Measurements from ENCODE around the gene ADGRB3.

DNA sequence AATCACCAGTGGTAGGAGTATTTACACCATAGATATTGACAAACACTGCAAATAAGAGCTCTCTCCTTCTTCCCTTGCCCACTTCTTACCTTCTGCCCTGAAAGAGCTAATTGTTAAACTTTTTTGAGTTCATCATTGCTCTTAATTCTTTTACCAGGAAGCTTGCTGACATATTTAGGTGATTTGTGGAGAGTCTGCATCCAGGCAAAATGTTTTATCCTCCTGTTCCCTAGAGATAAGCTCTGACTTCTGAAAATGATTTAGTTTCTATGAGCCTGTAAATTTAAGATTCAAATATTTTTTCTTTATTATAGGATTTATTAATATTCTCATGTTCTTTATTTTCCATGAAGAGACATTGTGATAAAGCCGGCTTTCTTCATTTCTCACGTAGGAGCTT is 81.5 kb downstream of the ADGRB3 start:
- TF ChIP-seq, protein P1, sequence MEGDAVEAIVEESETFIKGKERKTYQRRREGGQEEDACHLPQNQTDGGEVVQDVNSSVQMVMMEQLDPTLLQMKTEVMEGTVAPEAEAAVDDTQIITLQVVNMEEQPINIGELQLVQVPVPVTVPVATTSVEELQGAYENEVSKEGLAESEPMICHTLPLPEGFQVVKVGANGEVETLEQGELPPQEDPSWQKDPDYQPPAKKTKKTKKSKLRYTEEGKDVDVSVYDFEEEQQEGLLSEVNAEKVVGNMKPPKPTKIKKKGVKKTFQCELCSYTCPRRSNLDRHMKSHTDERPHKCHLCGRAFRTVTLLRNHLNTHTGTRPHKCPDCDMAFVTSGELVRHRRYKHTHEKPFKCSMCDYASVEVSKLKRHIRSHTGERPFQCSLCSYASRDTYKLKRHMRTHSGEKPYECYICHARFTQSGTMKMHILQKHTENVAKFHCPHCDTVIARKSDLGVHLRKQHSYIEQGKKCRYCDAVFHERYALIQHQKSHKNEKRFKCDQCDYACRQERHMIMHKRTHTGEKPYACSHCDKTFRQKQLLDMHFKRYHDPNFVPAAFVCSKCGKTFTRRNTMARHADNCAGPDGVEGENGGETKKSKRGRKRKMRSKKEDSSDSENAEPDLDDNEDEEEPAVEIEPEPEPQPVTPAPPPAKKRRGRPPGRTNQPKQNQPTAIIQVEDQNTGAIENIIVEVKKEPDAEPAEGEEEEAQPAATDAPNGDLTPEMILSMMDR (IDR thresholded peaks at IDR 0.05; ENCODE audit: low read length), result no peak
- TF ChIP-seq EZH2 (IDR thresholded peaks at IDR 0.05; ENCODE audit: borderline replicate concordance, low read length), result no peak
